ENCODE results near the gene CLEC7A. TPM values are rescaled to one million over a fixed set of nuclear protein-coding genes. Genes with fewer than 3 reads are reported as not detected.

Gene CLEC7A
- total and polyA plus RNA-seq, 9 of the 15 experiments (the other 6 are each of a cell fraction or from before 2014, with no cell fraction given), result 0.16 TPM; not detected in 8

DNA sequence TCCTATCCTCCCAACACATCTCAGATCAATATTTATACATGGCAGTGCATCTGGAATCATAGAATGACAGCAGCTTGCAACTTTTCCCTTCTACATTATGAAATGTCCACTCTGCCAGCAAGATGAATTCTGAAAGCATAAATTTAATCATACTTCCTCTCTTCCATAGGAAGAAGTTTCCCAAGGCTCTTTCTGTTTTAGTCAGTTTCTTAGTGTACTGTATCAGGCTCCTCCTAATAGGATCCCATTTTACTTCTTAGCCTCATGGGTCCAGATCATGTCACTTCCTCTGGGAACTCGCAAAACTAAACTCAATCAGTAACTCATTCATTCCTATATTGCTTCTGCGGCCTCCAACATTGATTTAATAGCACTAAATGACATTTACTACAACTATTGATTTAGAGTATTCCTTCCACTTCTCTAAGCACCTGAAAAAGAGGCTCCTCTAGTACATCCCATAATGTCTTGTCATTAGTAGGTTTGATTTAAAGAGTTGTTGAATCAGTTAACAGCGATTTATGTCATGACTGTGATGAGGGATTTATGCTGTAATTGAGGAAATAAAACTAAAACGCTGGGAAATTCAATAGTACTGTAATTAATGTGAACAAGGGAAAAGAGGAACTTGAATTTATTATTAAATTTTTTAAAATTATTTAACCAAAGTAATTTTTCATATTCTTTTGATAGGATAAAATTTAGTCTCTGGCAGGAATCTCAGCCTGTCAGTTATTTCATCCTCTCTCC, 35.2 kb downstream of the CLEC7A start:
- peaks cover 0 to 6% of the 10 kb centered on the region in 2 experiments; a peak in 2 of 5 replicates for H3K27me3 ChIP-seq (ENCODE audit: control insufficient read depth in 2 of 2, insufficient read depth in 2 of 2, low read length in 2 of 2)
- no peaks in the 10 kb centered on the region for H3K4me1 ChIP-seq (replicated peaks in 1 of 2; ENCODE audit: control insufficient read depth in 2 of 2, insufficient read depth in 2 of 2, low read length in 2 of 2)
- ChIA-PET POLR2A (no interaction called here), CTCF (ENCODE audit: low intra/inter-chr PET ratio) (no interaction called here)
- 0% methylated on average over 4 of the region's 4 CpGs for WGBS (ENCODE audit: insufficient coverage, low coverage, missing lambda C conversion rate)
- no peak for ATAC-seq
- H3K27ac ChIP-seq (ENCODE audit: extremely low read depth, low read depth, low read length), result no peak overlapping the region
- H4K20me1 ChIP-seq (replicated peaks; ENCODE audit: control insufficient read depth, insufficient read depth, low read length), result no peaks in the 10 kb centered on the region
- no peak overlapping the region for H3K4me3 ChIP-seq
- BruUV-seq (replicated peaks), result no TSS peak
- H3K79me2 ChIP-seq (ENCODE audit: control insufficient read depth, insufficient read depth, low read length), result no peaks in the 10 kb centered on the region
- no peak overlapping the region for H3K9ac ChIP-seq (ENCODE audit: insufficient read depth in 1 of 2, low read depth in 2 of 2, low read length in 2 of 2)
- no peaks in the 10 kb centered on the region for H3K9me1 ChIP-seq (ENCODE audit: control insufficient read depth, insufficient read depth, low read length)
- no peak for DNase-seq (ENCODE audit: extremely low read depth in 1 of 4, low spot score in 3 of 4)
- no peak overlapping the region for H3K4me2 ChIP-seq (ENCODE audit: insufficient read depth, low read length)
- no peak overlapping the region for H2AFZ ChIP-seq (ENCODE audit: low read depth, low read length)
- no peak for FAIRE-seq
- H3K9me3 ChIP-seq (replicated peaks; ENCODE audit: control insufficient read depth, insufficient read depth, low read depth, low read length), result no peaks in the 10 kb centered on the region
- in situ Hi-C loops (cut with MboI) (no loop called here), intact Hi-C loops (cut with micrococcal nuclease) (no loop called here)
- no peaks in the 10 kb centered on the region for H3K36me3 ChIP-seq (ENCODE audit: control insufficient read depth, insufficient read depth, low read length)
- TF ChIP-seq CC2D1A (IDR thresholded peaks at IDR 0.05) (no peak), MAFK (IDR thresholded peaks at IDR 0.05; ENCODE audit: low read length) (no peak), ZNF140 (CRISPR knock-in tag; IDR thresholded peaks at IDR 0.05) (no peak), KLF13 (tag; IDR thresholded peaks at IDR 0.05; ENCODE audit: borderline replicate concordance, low read depth) (no peak), TOE1 (IDR thresholded peaks at IDR 0.05; ENCODE audit: borderline replicate concordance) (no peak), TOE1 (CRISPR knock-in tag; IDR thresholded peaks at IDR 0.05; ENCODE audit: borderline replicate concordance, low read depth) (no peak), RAD51 (IDR thresholded peaks at IDR 0.05; ENCODE audit: borderline replicate concordance, low read depth) (no peak), ZNF23 (CRISPR knock-in tag; IDR thresholded peaks at IDR 0.05) (no peak), SFPQ (IDR thresholded peaks at IDR 0.05; ENCODE audit: low read depth, low read length) (no peak), RCOR1 (IDR thresholded peaks at IDR 0.05; ENCODE audit: borderline replicate concordance in 1 of 2, low read depth in 2 of 2, low read length in 2 of 2) (no peak), MAZ (CRISPR knock-in tag; conservative IDR thresholded peaks at IDR 0.05 in 1 of 2, IDR thresholded peaks at IDR 0.05 in 1 of 2) (no peak), ZNF436 (CRISPR knock-in tag; IDR thresholded peaks at IDR 0.05) (no peak), ZNF263 (CRISPR knock-in tag; IDR thresholded peaks at IDR 0.05; ENCODE audit: borderline replicate concordance) (no peak), MYBL2 (IDR thresholded peaks at IDR 0.05; ENCODE audit: low read depth) (no peak), MYBL2 (CRISPR knock-in tag; IDR thresholded peaks at IDR 0.05; ENCODE audit: borderline replicate concordance) (no peak)
- TF ChIP-seq, protein P1, sequence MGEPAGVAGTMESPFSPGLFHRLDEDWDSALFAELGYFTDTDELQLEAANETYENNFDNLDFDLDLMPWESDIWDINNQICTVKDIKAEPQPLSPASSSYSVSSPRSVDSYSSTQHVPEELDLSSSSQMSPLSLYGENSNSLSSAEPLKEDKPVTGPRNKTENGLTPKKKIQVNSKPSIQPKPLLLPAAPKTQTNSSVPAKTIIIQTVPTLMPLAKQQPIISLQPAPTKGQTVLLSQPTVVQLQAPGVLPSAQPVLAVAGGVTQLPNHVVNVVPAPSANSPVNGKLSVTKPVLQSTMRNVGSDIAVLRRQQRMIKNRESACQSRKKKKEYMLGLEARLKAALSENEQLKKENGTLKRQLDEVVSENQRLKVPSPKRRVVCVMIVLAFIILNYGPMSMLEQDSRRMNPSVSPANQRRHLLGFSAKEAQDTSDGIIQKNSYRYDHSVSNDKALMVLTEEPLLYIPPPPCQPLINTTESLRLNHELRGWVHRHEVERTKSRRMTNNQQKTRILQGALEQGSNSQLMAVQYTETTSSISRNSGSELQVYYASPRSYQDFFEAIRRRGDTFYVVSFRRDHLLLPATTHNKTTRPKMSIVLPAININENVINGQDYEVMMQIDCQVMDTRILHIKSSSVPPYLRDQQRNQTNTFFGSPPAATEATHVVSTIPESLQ (CRISPR knock-in tag; IDR thresholded peaks at IDR 0.05), result no peak
- TF ChIP-seq, protein P2, sequence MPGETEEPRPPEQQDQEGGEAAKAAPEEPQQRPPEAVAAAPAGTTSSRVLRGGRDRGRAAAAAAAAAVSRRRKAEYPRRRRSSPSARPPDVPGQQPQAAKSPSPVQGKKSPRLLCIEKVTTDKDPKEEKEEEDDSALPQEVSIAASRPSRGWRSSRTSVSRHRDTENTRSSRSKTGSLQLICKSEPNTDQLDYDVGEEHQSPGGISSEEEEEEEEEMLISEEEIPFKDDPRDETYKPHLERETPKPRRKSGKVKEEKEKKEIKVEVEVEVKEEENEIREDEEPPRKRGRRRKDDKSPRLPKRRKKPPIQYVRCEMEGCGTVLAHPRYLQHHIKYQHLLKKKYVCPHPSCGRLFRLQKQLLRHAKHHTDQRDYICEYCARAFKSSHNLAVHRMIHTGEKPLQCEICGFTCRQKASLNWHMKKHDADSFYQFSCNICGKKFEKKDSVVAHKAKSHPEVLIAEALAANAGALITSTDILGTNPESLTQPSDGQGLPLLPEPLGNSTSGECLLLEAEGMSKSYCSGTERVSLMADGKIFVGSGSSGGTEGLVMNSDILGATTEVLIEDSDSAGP (CRISPR knock-in tag; IDR thresholded peaks at IDR 0.05), result no peak

Data from K562 (cell line).